ENCODE data around the gene SEBOX.

SEBOX gene

GRCh38 chr17:28371245-28372202, 6.5 kb upstream of the SEBOX start, which contains the start of gene SARM1:
TSS of gene SARM1 (plus strand) at chr17:28371694. CDS start at chr17:28372033, 339 bp downstream.
- peak; percentile 93 for DNase-seq
- in situ Hi-C loops (cut with HindIII; ENCODE audit: low pct_ligation_motif_present, low pct_unique_long_range_greater_than_20kb, low sequenced_read_pairs) = no loop called here

GRCh38 chr17:28370744-28371103, 5.7 kb upstream of the SEBOX start:
- no peak for DNase-seq
- in situ Hi-C loops (cut with HindIII; ENCODE audit: low pct_ligation_motif_present, low pct_unique_long_range_greater_than_20kb, low sequenced_read_pairs) = no loop called here

GRCh38 chr17:28370035-28370743, 5.2 kb upstream of the SEBOX start, which contains the start of gene VTN:
TSS of gene VTN (minus strand) at chr17:28370307. CDS start at chr17:28370203, 104 bp downstream.
- in situ Hi-C loops (cut with HindIII; ENCODE audit: low pct_ligation_motif_present, low pct_unique_long_range_greater_than_20kb, low sequenced_read_pairs) = no loop called here

GRCh38 chr17:28369684-28370034, 4.7 kb upstream of the SEBOX start:
- in situ Hi-C loops (cut with HindIII; ENCODE audit: low pct_ligation_motif_present, low pct_unique_long_range_greater_than_20kb, low sequenced_read_pairs) = no loop called here
- no peak for DNase-seq

More at GRCh38 chr17:28370035-28370743, 5.2 kb upstream of the SEBOX start, which contains the start of gene VTN:
- peak; percentile 83 for DNase-seq

- in situ Hi-C loops (cut with HindIII; ENCODE audit: low pct_ligation_motif_present, low pct_unique_long_range_greater_than_20kb, low sequenced_read_pairs) = no loop called here
- no peak for DNase-seq
These were observed 4.1 kb upstream of the SEBOX start for GRCh38 chr17:28368915-28369683.

GRCh38 chr17:28368306-28368831, 3.4 kb upstream of the SEBOX start:
- no peak for DNase-seq
- in situ Hi-C loops (cut with HindIII; ENCODE audit: low pct_ligation_motif_present, low pct_unique_long_range_greater_than_20kb, low sequenced_read_pairs) = no loop called here

- in situ Hi-C loops (cut with HindIII; ENCODE audit: low pct_ligation_motif_present, low pct_unique_long_range_greater_than_20kb, low sequenced_read_pairs) = no loop called here
- DNase-seq = no peak
These were observed 2.8 kb upstream of the SEBOX start for GRCh38 chr17:28367641-28368305.

GRCh38 chr17:28366605-28367004, 1.6 kb upstream of the SEBOX start:
- no peak for DNase-seq
- in situ Hi-C loops (cut with HindIII; ENCODE audit: low pct_ligation_motif_present, low pct_unique_long_range_greater_than_20kb, low sequenced_read_pairs) = no loop called here

- DNase-seq = no peak
- in situ Hi-C loops (cut with HindIII; ENCODE audit: low pct_ligation_motif_present, low pct_unique_long_range_greater_than_20kb, low sequenced_read_pairs) = no loop called here
These were observed 488 bp upstream of the SEBOX start for GRCh38 chr17:28365487-28365886.

- no peak for DNase-seq
- in situ Hi-C loops (cut with HindIII; ENCODE audit: low pct_ligation_motif_present, low pct_unique_long_range_greater_than_20kb, low sequenced_read_pairs) = no loop called here
These were observed 986 bp downstream of the SEBOX start for GRCh38 chr17:28363776-28364650.

GRCh38 chr17:28363186-28363585, 1.8 kb downstream of the SEBOX start:
- DNase-seq = no peak
- in situ Hi-C loops (cut with HindIII; ENCODE audit: low pct_ligation_motif_present, low pct_unique_long_range_greater_than_20kb, low sequenced_read_pairs) = no loop called here

- DNase-seq = peak; percentile 18
These were observed 7.2 kb downstream of the SEBOX start for GRCh38 chr17:28357901-28358197.

GRCh38 chr17:28357061-28357900, 7.7 kb downstream of the SEBOX start, which contains the start of gene POLDIP2:
TSS of gene POLDIP2 (minus strand) at chr17:28357527. CDS start at chr17:28357448, 79 bp downstream.
- in situ Hi-C loops (cut with HindIII; ENCODE audit: low pct_ligation_motif_present, low pct_unique_long_range_greater_than_20kb, low sequenced_read_pairs) = no loop called here
- DNase-seq = peak; percentile 96

More at GRCh38 chr17:28357901-28358197, 7.2 kb downstream of the SEBOX start:
- in situ Hi-C loops (cut with HindIII; ENCODE audit: low pct_ligation_motif_present, low pct_unique_long_range_greater_than_20kb, low sequenced_read_pairs) = no loop called here

GRCh38 chr17:28350271-28350670, 14.7 kb downstream of the SEBOX start:
- no peak for DNase-seq
- in situ Hi-C loops (cut with HindIII; ENCODE audit: low pct_ligation_motif_present, low pct_unique_long_range_greater_than_20kb, low sequenced_read_pairs) = no loop called here

GRCh38 chr17:28348979-28349378, 16.0 kb downstream of the SEBOX start:
- no peak for DNase-seq
- in situ Hi-C loops (cut with HindIII; ENCODE audit: low pct_ligation_motif_present, low pct_unique_long_range_greater_than_20kb, low sequenced_read_pairs) = no loop called here

- in situ Hi-C loops (cut with HindIII; ENCODE audit: low pct_ligation_motif_present, low pct_unique_long_range_greater_than_20kb, low sequenced_read_pairs) = no loop called here
- peak; percentile 98 for DNase-seq
These were observed 17.6 kb downstream of the SEBOX start for GRCh38 chr17:28347261-28347891.
